T-cell (primary cell): ENCODE results near the gene CPEB1. TPM values are rescaled to one million over a fixed set of nuclear protein-coding genes. Genes with fewer than 3 reads are reported as not detected.

Source experiments
- ATAC-seq, 4 experiments: fragments of 200-7000 bp in 3 of 4; fragments of 150-1000 bp in 1 of 4; cut with Tn5 transposase; replicated peaks in 1 of 4; 1 replicate in 3 of 4; 2 replicates in 1 of 4; pipeline ENCODE4 v1.10.0; 2021; ENCODE audit warnings: moderate library complexity in 3 of 4, mild to moderate bottlenecking in 2 of 4, moderate number of reproducible peaks in 1 of 4
- CTCF ChIA-PET, 2 donors: fragments of 300-600 bp; sonication (Branson Sonifier 250); formaldehyde crosslinking; loops; one replicate each; lab custom pipeline; 2022; ENCODE audit warnings: antibody characterized with exemption in 2 of 2; lab: Charles Lee
- POLR2A ChIA-PET, 2 donors: fragments of 300-600 bp; sonication (Branson Sonifier 250); formaldehyde crosslinking; loops; one replicate each; lab custom pipeline; 2022; ENCODE audit warnings: antibody characterized with exemption in 2 of 2; lab: Charles Lee
- DNase-seq, 35 experiments: peaks; one replicate each; pipeline versions ENCODE4 v3.0.0 to v3.0.0-alpha.2; 2013 to 2023
- H3K27ac ChIP-seq: one replicate; pipeline ENCODE4 v1.5.1; 2013; ENCODE audit warnings: low read length
- H3K27me3 ChIP-seq, 2 experiments: replicated peaks in 1 of 2; 1 replicate in 1 of 2; 2 replicates in 1 of 2; pipeline versions ENCODE4 v1.6.1 to v1.7.0; 2013; ENCODE audit warnings: low read length in 1 of 2, mixed read lengths in 1 of 2; ENCODE audit not compliant: control insufficient read depth in 2 of 2, insufficient read depth in 2 of 2; ENCODE audit errors: extremely low read depth in 1 of 2
- H3K36me3 ChIP-seq, 2 donors: 1 replicate in 1 of 2; 2 replicates in 1 of 2; pipeline versions ENCODE4 v1.6.1 to v1.7.0; 2013; ENCODE audit warnings: low read length in 1 of 2; ENCODE audit not compliant: control insufficient read depth in 2 of 2, insufficient read depth in 1 of 2; ENCODE audit errors: extremely low read depth in 1 of 2
- H3K4me1 ChIP-seq, 2 experiments: 1 replicate in 1 of 2; 2 replicates in 1 of 2; pipeline versions ENCODE4 v1.6.1 to v1.7.0; 2013; ENCODE audit warnings: low read length in 2 of 2, mixed read lengths in 1 of 2; ENCODE audit not compliant: insufficient read depth in 2 of 2, control insufficient read depth in 1 of 2; ENCODE audit errors: extremely low read depth in 1 of 2
- H3K4me3 ChIP-seq, 2 donors: 1 replicate in 1 of 2; 2 replicates in 1 of 2; pipeline versions ENCODE4 v1.5.1 to v1.7.0; 2013; ENCODE audit warnings: mild to moderate bottlenecking in 2 of 2, low read length in 1 of 2, moderate library complexity in 1 of 2; ENCODE audit not compliant: control insufficient read depth in 1 of 2; ENCODE audit errors: extremely low read depth in 1 of 2
- H3K9me3 ChIP-seq: 2 replicates; pipeline ENCODE4 v1.7.0; 2013
- H3K27ac Mint-ChIP-seq, 2 donors: one replicate each; pipeline ENCODE4 v1.8.0; 2020 to 2021; ENCODE audit warnings: mild to moderate bottlenecking in 2 of 2, mixed read lengths in 2 of 2
- H3K27me3 Mint-ChIP-seq, 2 donors: one replicate each; pipeline ENCODE4 v1.8.0; 2021 to 2022; ENCODE audit warnings: mixed read lengths in 2 of 2
- H3K36me3 Mint-ChIP-seq: one replicate; pipeline ENCODE4 v1.8.0; 2021; ENCODE audit warnings: mixed read lengths
- H3K4me1 Mint-ChIP-seq, 3 donors: one replicate each; pipeline ENCODE4 v1.8.0; 2020 to 2022; ENCODE audit warnings: mixed read lengths in 3 of 3, mild to moderate bottlenecking in 1 of 3
- H3K4me3 Mint-ChIP-seq, 3 donors: one replicate each; pipeline ENCODE4 v1.8.0; 2020 to 2022; ENCODE audit warnings: mild to moderate bottlenecking in 3 of 3, mixed read lengths in 3 of 3, moderate library complexity in 3 of 3
- H3K9me3 Mint-ChIP-seq, 3 donors: one replicate each; pipeline ENCODE4 v1.8.0; 2020 to 2022; ENCODE audit warnings: mixed read lengths in 3 of 3
- WGBS: methylation state at CpG from one replicate; pipeline ENCODE4 v1.1.5; 2013; ENCODE audit warnings: missing lambda C conversion rate; ENCODE audit not compliant: insufficient coverage; 5-methylcytosine and 5-hydroxymethylcytosine counted together
- total RNA-seq, 35 experiments: library from RNA in 6 of 35; stranded (reverse) in 6 of 35; fragments of 120-200 nt in 1 of 35; gene quantifications; one replicate each; pipeline versions ENCODE4 v1.2.1 to v1.2.4 and lab custom pipeline; 2013 to 2026

The CPEB1 gene
- total RNA-seq, 5 donors from 2014 or later (not counting 1 experiment from before 2014, with no cell fraction given): 0.33 to 1.3 (median 0.93) TPM

DNA sequence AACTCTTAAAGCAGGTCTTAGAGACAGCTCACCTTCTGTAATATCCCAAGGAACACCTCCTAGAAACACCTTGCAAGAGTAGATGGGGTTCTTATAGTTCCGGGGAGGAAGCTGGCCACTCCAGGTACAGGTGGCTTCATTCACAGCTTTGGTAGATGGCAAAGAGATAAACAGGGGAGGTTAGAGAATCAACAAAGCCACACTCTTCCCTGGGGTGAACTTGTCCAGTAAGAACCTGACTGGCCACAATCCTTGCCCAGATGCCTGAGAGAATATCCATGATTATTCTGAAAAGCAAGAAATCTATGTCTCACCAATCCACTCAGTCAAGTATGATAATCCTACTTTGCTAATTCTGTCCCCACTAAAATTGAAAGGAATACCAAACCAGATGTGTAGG, 93.3 kb downstream of the CPEB1 start:
- no peak for ATAC-seq
- no peaks in the 10 kb centered on the region for H3K36me3 Mint-ChIP-seq
- CTCF ChIA-PET: no interaction called here

DNA sequence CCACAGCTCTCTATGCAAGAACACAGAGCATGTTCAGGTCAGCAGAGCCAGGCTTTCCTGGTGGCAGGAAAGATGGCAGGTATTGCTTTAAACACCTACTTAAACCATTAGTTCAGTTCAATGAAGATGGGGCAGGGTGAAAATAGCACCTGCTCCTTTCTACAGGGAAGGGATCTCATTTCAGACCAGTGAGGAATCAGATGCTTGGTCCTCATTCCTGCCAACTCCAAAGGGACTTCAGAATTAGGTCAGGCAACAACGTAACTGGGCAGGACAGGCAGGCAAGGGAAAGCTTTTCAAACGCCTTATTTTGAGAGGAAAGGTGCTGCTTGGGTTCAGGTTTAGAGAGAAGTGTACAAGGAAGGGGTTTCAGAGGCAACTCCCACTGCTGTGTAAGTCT, 94.3 kb downstream of the CPEB1 start:
- ATAC-seq (no peak), DNase-seq (no peak)
- WGBS: 80% methylated on average over 2 of the region's 2 CpGs
- no peak overlapping the region for H3K4me3 ChIP-seq
- H3K4me1 ChIP-seq: no peaks in the 10 kb centered on the region
- ChIA-PET POLR2A (no interaction called here), CTCF (no interaction called here)
- Mint-ChIP-seq H3K36me3 (no peaks in the 10 kb centered on the region), H3K4me3 (no peak overlapping the region), H3K9me3 (no peaks in the 10 kb centered on the region), H3K27me3 (peaks cover 0 to 2% of the 10 kb centered on the region in 2 donors), H3K4me1 (no peaks in the 10 kb centered on the region), H3K27ac (no peak overlapping the region)
- H3K9me3 ChIP-seq: no peaks in the 10 kb centered on the region
- H3K27ac ChIP-seq: no peak overlapping the region
- H3K27me3 ChIP-seq: peaks cover 4 to 21% of the 10 kb centered on the region in 2 experiments
- H3K36me3 ChIP-seq: no peaks in the 10 kb centered on the region

More for the DNA sequence above, 93.3 kb downstream of the CPEB1 start:
- Mint-ChIP-seq H3K9me3 (no peaks in the 10 kb centered on the region), H3K27me3 (peaks cover 0 to 2% of the 10 kb centered on the region in 2 donors), H3K4me1 (no peaks in the 10 kb centered on the region), H3K27ac (no peak overlapping the region), H3K4me3 (no peak overlapping the region)
- no peak for DNase-seq
- Histone ChIP-seq H3K4me1 (no peaks in the 10 kb centered on the region), H3K4me3 (no peak overlapping the region), H3K27me3 (peaks cover 4 to 18% of the 10 kb centered on the region in 2 experiments), H3K27ac (no peak overlapping the region), H3K9me3 (no peaks in the 10 kb centered on the region), H3K36me3 (no peaks in the 10 kb centered on the region)
- WGBS: no CpG with 5 or more reads among the region's 1 CpG
- POLR2A ChIA-PET: no interaction called here

GRCh38 chr15:82551646-82552247, 95.4 kb downstream of the CPEB1 start:
- Mint-ChIP-seq H3K9me3 (no peaks in the 10 kb centered on the region), H3K4me3 (no peak overlapping the region), H3K4me1 (no peaks in the 10 kb centered on the region), H3K27ac (no peak overlapping the region), H3K36me3 (no peaks in the 10 kb centered on the region), H3K27me3 (peaks cover 0 to 2% of the 10 kb centered on the region in 2 donors)
- ChIA-PET POLR2A (no interaction called here), CTCF (no interaction called here)
- Histone ChIP-seq H3K4me1 (no peaks in the 10 kb centered on the region), H3K4me3 (no peak overlapping the region), H3K27me3 (peaks cover 9 to 21% of the 10 kb centered on the region in 2 experiments), H3K27ac (no peak overlapping the region), H3K36me3 (no peaks in the 10 kb centered on the region), H3K9me3 (no peaks in the 10 kb centered on the region)
- DNase-seq (no peak), ATAC-seq (no peak)
- 75% methylated on average over 1 of the region's 5 CpGs for WGBS

GRCh38 chr15:82549199-82549665, 97.9 kb downstream of the CPEB1 start:
- Mint-ChIP-seq H3K36me3 (no peaks in the 10 kb centered on the region), H3K27me3 (peaks cover 0 to 2% of the 10 kb centered on the region in 2 donors), H3K9me3 (no peaks in the 10 kb centered on the region), H3K27ac (no peak overlapping the region), H3K4me1 (no peaks in the 10 kb centered on the region), H3K4me3 (no peak overlapping the region)
- DNase-seq: no peak
- Histone ChIP-seq H3K4me1 (no peaks in the 10 kb centered on the region), H3K27ac (no peak overlapping the region), H3K9me3 (no peaks in the 10 kb centered on the region), H3K4me3 (no peak overlapping the region), H3K36me3 (no peaks in the 10 kb centered on the region), H3K27me3 (peaks cover 9 to 21% of the 10 kb centered on the region in 2 experiments)
- ATAC-seq: no peak
- WGBS: 95% methylated on average over 7 of the region's 9 CpGs
- CTCF ChIA-PET: no interaction called here
- POLR2A ChIA-PET: no interaction called here

DNA sequence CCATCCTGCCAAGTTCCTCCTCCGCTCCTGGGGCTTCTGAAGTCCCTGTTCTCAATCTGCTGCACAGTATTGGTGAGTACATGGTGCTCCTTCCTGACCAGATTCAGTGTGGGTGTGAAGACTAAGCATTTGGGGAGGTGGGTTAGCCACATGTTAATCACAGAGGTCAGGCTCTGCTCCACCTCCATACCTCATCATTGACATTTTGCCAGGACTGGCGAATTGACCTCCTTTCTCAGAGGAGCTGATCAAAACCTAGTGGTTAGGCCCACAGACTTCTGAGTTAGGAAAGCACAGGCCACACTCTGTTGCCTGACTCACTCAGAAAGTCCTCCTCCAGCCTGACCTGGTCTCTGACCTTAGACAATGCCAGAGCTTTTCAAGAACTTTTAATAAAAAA, 98.5 kb downstream of the CPEB1 start:
- Histone ChIP-seq H3K4me3 (no peak overlapping the region), H3K36me3 (no peaks in the 10 kb centered on the region), H3K27me3 (peaks cover 10 to 21% of the 10 kb centered on the region in 2 experiments), H3K9me3 (no peaks in the 10 kb centered on the region), H3K4me1 (no peaks in the 10 kb centered on the region), H3K27ac (no peak overlapping the region)
- no peaks in the 10 kb centered on the region for H3K9me3 Mint-ChIP-seq
- 38% methylated on average over 1 of the region's 2 CpGs for WGBS
- ATAC-seq (no peak), DNase-seq (no peak)
- ChIA-PET POLR2A (no interaction called here), CTCF (no interaction called here)
- H3K27me3 Mint-ChIP-seq: peaks cover 0 to 2% of the 10 kb centered on the region in 2 donors
- H3K36me3 Mint-ChIP-seq: no peaks in the 10 kb centered on the region
- no peak overlapping the region for H3K4me3 Mint-ChIP-seq
- no peak overlapping the region for H3K27ac Mint-ChIP-seq
- no peaks in the 10 kb centered on the region for H3K4me1 Mint-ChIP-seq

- H3K9me3 ChIP-seq: no peaks in the 10 kb centered on the region
- POLR2A ChIA-PET: interaction anchor here in 1 of 2 donors (0.7 kb wide), 1 partner anchor 1742 kb away, joined by 3 read pairs; no protein-coding TSS in a partner anchor
- no peaks in the 10 kb centered on the region for H3K9me3 Mint-ChIP-seq
- peaks cover 6 to 11% (median 9%) of the 10 kb centered on the region in 3 donors for H3K4me1 Mint-ChIP-seq
- H3K27me3 Mint-ChIP-seq: no peaks in the 10 kb centered on the region
- no peaks in the 10 kb centered on the region for H3K36me3 ChIP-seq
- no peak overlapping the region for H3K27ac Mint-ChIP-seq
- H3K4me3 Mint-ChIP-seq: no peak overlapping the region
- 66% methylated on average over 5 of the region's 6 CpGs for WGBS
- DNase-seq (no peak), ATAC-seq (no peak)
- no peak overlapping the region for H3K4me3 ChIP-seq
- no peak overlapping the region for H3K27ac ChIP-seq
- peaks cover 4% of the 10 kb centered on the region for H3K36me3 Mint-ChIP-seq
- peaks cover 6 to 10% of the 10 kb centered on the region in 2 experiments for H3K27me3 ChIP-seq
- CTCF ChIA-PET: no interaction called here
- peaks cover 2 to 9% of the 10 kb centered on the region in 2 experiments for H3K4me1 ChIP-seq
Measured at GRCh38 chr15:82545478-82545877, 101.7 kb downstream of the CPEB1 start.
